Naive thymus-derived CD4-positive, alpha-beta T cell (primary cell): ENCODE results near the gene SMARCC1. TPM values are rescaled to one million over a fixed set of nuclear protein-coding genes. Genes with fewer than 3 reads are reported as not detected.
A peak's percentile ranks its signal among the peaks of the same experiment; 100 is the strongest.

Experiments
- ATAC-seq: fragments of 150-1000 bp; cut with Tn5 transposase; 2 replicates; pipeline ENCODE4 v1.10.0; 2021; ENCODE audit warnings: mild to moderate bottlenecking, moderate library complexity
- CTCF ChIA-PET: fragments of 350-600 bp; sonication (Branson Sonifier 250); formaldehyde crosslinking; loops from one replicate; lab custom pipeline; 2021; ENCODE audit warnings: antibody characterized with exemption; lab: Charles Lee
- POLR2A ChIA-PET: fragments of 350-600 bp; sonication (Branson Sonifier 250); formaldehyde crosslinking; loops from one replicate; lab custom pipeline; 2021; ENCODE audit warnings: antibody characterized with exemption, inconsistent platforms; lab: Charles Lee
- DNase-seq, 9 donors: peaks; one replicate each; pipeline versions ENCODE4 v3.0.0 to v3.0.0-alpha.2; 2020 to 2022; ENCODE audit warnings: mixed read lengths in 1 of 9
- H3K27ac ChIP-seq: one replicate; pipeline ENCODE4 v1.7.0; 2013; ENCODE audit warnings: mild to moderate bottlenecking, low read depth, low read length, moderate library complexity
- H3K27me3 ChIP-seq, 2 donors: one replicate each; pipeline ENCODE4 v1.7.0; 2013; ENCODE audit warnings: low read length in 2 of 2, mild to moderate bottlenecking in 2 of 2, moderate library complexity in 2 of 2; ENCODE audit not compliant: control insufficient read depth in 2 of 2, insufficient read depth in 2 of 2
- H3K36me3 ChIP-seq, 3 experiments: 1 replicate in 2 of 3; 2 replicates in 1 of 3; pipeline ENCODE4 v1.7.0; 2013; ENCODE audit warnings: low read length in 3 of 3, mild to moderate bottlenecking in 3 of 3, moderate library complexity in 1 of 3; ENCODE audit not compliant: insufficient read depth in 3 of 3, control insufficient read depth in 2 of 3
- H3K4me1 ChIP-seq, 2 donors: one replicate each; pipeline ENCODE4 v1.7.0; 2013; ENCODE audit warnings: low read length in 2 of 2, mild to moderate bottlenecking in 2 of 2, moderate library complexity in 1 of 2; ENCODE audit not compliant: control insufficient read depth in 2 of 2, insufficient read depth in 2 of 2
- H3K4me3 ChIP-seq: 2 replicates; pipeline ENCODE4 v1.7.0; 2013; ENCODE audit warnings: mild to moderate bottlenecking, low read length
- H3K9me3 ChIP-seq, 3 experiments: 1 replicate in 2 of 3; 2 replicates in 1 of 3; pipeline ENCODE4 v1.7.0; 2013; ENCODE audit warnings: low read length in 3 of 3; ENCODE audit not compliant: control insufficient read depth in 2 of 3
- H3K27ac Mint-ChIP-seq, 9 donors: one replicate each; pipeline ENCODE4 v1.8.0; 2020 to 2022; ENCODE audit warnings: mixed read lengths in 9 of 9, mild to moderate bottlenecking in 8 of 9, moderate library complexity in 5 of 9, inconsistent platforms in 2 of 9
- H3K27me3 Mint-ChIP-seq, 5 donors: one replicate each; pipeline ENCODE4 v1.8.0; 2021 to 2022; ENCODE audit warnings: mixed read lengths in 5 of 5, mild to moderate bottlenecking in 1 of 5
- H3K36me3 Mint-ChIP-seq, 5 donors: one replicate each; pipeline ENCODE4 v1.8.0; 2020 to 2022; ENCODE audit warnings: mixed read lengths in 5 of 5, mild to moderate bottlenecking in 3 of 5, inconsistent platforms in 1 of 5
- H3K4me1 Mint-ChIP-seq, 7 donors: one replicate each; pipeline ENCODE4 v1.8.0; 2020 to 2022; ENCODE audit warnings: mixed read lengths in 7 of 7, mild to moderate bottlenecking in 3 of 7, inconsistent platforms in 1 of 7
- H3K4me3 Mint-ChIP-seq, 10 donors: one replicate each; pipeline ENCODE4 v1.8.0; 2020 to 2022; ENCODE audit warnings: mild to moderate bottlenecking in 10 of 10, mixed read lengths in 10 of 10, moderate library complexity in 6 of 10, inconsistent platforms in 2 of 10
- H3K9me3 Mint-ChIP-seq, 11 donors: one replicate each; pipeline ENCODE4 v1.8.0; 2020 to 2022; ENCODE audit warnings: mixed read lengths in 11 of 11, mild to moderate bottlenecking in 4 of 11, inconsistent platforms in 1 of 11, moderate library complexity in 1 of 11
- intact Hi-C, 2 donors: fragments of 100-400 bp; cut with micrococcal nuclease; formaldehyde crosslinking; loops; one replicate each; pipeline ENCODE4 v1.15.1; 2023
- polyA plus RNA-seq, 2 donors: library from polyadenylated mRNA; unstranded; fragments of 300-500 nt; fragmentation: Illumina TruSeq; gene quantifications; one replicate each; pipeline ENCODE4 v1.2.3, GENCODE V29; 2021
- total RNA-seq, 6 experiments: library from RNA in 5 of 6; stranded (reverse) in 5 of 6; gene quantifications; 1 replicate in 5 of 6; 2 replicates in 1 of 6; pipeline ENCODE4 v1.2.3 and lab custom pipeline; 2021 to 2026

The SMARCC1 gene
- total and polyA plus RNA-seq, 7 experiments from 2014 or later, result 54.0 to 125 (median 98.6) TPM

- Histone ChIP-seq H3K36me3 (peaks cover 8 to 74% (median 20%) of the 10 kb centered on the region in 3 experiments), H3K27me3 (no peaks in the 10 kb centered on the region), H3K4me1 (no peaks in the 10 kb centered on the region), H3K27ac (no peak overlapping the region), H3K4me3 (no peak overlapping the region), H3K9me3 (no peaks in the 10 kb centered on the region)
- Mint-ChIP-seq H3K4me3 (no peak overlapping the region), H3K9me3 (no peaks in the 10 kb centered on the region), H3K36me3 (peaks cover 22 to 72% (median 50%) of the 10 kb centered on the region in 5 donors), H3K27ac (peak overlapping the region in 4 of 9 donors; percentile 51 to 73 (median 58)), H3K27me3 (no peaks in the 10 kb centered on the region), H3K4me1 (peaks cover 0 to 6% (median 3%) of the 10 kb centered on the region in 7 donors)
- no peak for DNase-seq
- intact Hi-C loops, result no loop called here
- no peak for ATAC-seq
- CTCF ChIA-PET, result no interaction called here
- POLR2A ChIA-PET, result no interaction called here
Measured at GRCh38 chr3:47630810-47631209, 150.9 kb downstream of the SMARCC1 start.

- no peaks in the 10 kb centered on the region for H3K9me3 Mint-ChIP-seq
- DNase-seq (no peak), ATAC-seq (no peak)
- H3K27me3 Mint-ChIP-seq, result no peaks in the 10 kb centered on the region
- POLR2A ChIA-PET, result no interaction called here
- H3K27ac Mint-ChIP-seq, result peak overlapping the region in 1 of 9 donors; percentile 54
- H3K36me3 ChIP-seq, result peaks cover 3 to 67% (median 13%) of the 10 kb centered on the region in 3 experiments
- H3K4me1 ChIP-seq, result no peaks in the 10 kb centered on the region
- peaks cover 17 to 65% (median 44%) of the 10 kb centered on the region in 5 donors for H3K36me3 Mint-ChIP-seq
- CTCF ChIA-PET, result no interaction called here
- no peak overlapping the region for H3K4me3 Mint-ChIP-seq
- no peaks in the 10 kb centered on the region for H3K4me1 Mint-ChIP-seq
- intact Hi-C loops, result no loop called here
- H3K27ac ChIP-seq, result no peak overlapping the region
- no peaks in the 10 kb centered on the region for H3K27me3 ChIP-seq
- no peaks in the 10 kb centered on the region for H3K9me3 ChIP-seq
- no peak overlapping the region for H3K4me3 ChIP-seq
Measured at GRCh38 chr3:47629770-47630169, 151.9 kb downstream of the SMARCC1 start.

GRCh38 chr3:47628426-47628825 lies 153.3 kb downstream of the SMARCC1 start:
- Mint-ChIP-seq H3K4me1 (no peaks in the 10 kb centered on the region), H3K27ac (peak overlapping the region in 1 of 9 donors; percentile 25), H3K4me3 (no peak overlapping the region), H3K9me3 (no peaks in the 10 kb centered on the region), H3K36me3 (peaks cover 17 to 54% (median 35%) of the 10 kb centered on the region in 5 donors), H3K27me3 (no peaks in the 10 kb centered on the region)
- no peaks in the 10 kb centered on the region for H3K4me1 ChIP-seq
- ChIA-PET POLR2A (no interaction called here), CTCF (interaction anchor here (0.7 kb wide), 1 partner anchor 91 kb away, joined by 4 read pairs; no protein-coding TSS in a partner anchor)
- no peak overlapping the region for H3K4me3 ChIP-seq
- no peaks in the 10 kb centered on the region for H3K9me3 ChIP-seq
- no peak overlapping the region for H3K27ac ChIP-seq
- no peak for ATAC-seq
- no peaks in the 10 kb centered on the region for H3K27me3 ChIP-seq
- H3K36me3 ChIP-seq, result peaks cover 3 to 63% (median 11%) of the 10 kb centered on the region in 3 experiments
- intact Hi-C loops, result no loop called here
- no peak for DNase-seq

- H3K36me3 ChIP-seq, result peaks cover 17 to 79% (median 18%) of the 10 kb centered on the region in 3 experiments
- peaks cover 12 to 42% (median 24%) of the 10 kb centered on the region in 5 donors for H3K36me3 Mint-ChIP-seq
- H3K9me3 ChIP-seq, result no peaks in the 10 kb centered on the region
- H3K4me1 ChIP-seq, result no peaks in the 10 kb centered on the region
- H3K9me3 Mint-ChIP-seq, result no peaks in the 10 kb centered on the region
- H3K27me3 Mint-ChIP-seq, result no peaks in the 10 kb centered on the region
- DNase-seq, result no peak
- no peak overlapping the region for H3K27ac ChIP-seq
- H3K4me1 Mint-ChIP-seq, result peaks cover 0 to 12% (median 0%) of the 10 kb centered on the region in 7 donors
- H3K27ac Mint-ChIP-seq, result peak overlapping the region in 4 of 9 donors; percentile 2 to 51 (median 33)
- intact Hi-C loops, result no loop called here
- ATAC-seq, result no peak
- H3K27me3 ChIP-seq, result no peaks in the 10 kb centered on the region
- H3K4me3 Mint-ChIP-seq, result no peak overlapping the region
- no peak overlapping the region for H3K4me3 ChIP-seq
- ChIA-PET POLR2A (interaction anchor here (0.6 kb wide), 1 partner anchor 1016 kb away, joined by 3 read pairs; no protein-coding TSS in a partner anchor), CTCF (interaction anchor here (0.6 kb wide), 1 partner anchor 1849 kb away, joined by 3 read pairs; no protein-coding TSS in a partner anchor)
Measured at GRCh38 chr3:47622671-47623461, 158.8 kb downstream of the SMARCC1 start.

GRCh38 chr3:47617086-47618010 lies 164.3 kb downstream of the SMARCC1 start:
- H3K4me1 ChIP-seq, result no peaks in the 10 kb centered on the region
- DNase-seq (no peak), ATAC-seq (no peak)
- H3K27me3 ChIP-seq, result no peaks in the 10 kb centered on the region
- H3K27ac Mint-ChIP-seq, result no peak overlapping the region
- ChIA-PET POLR2A (no interaction called here), CTCF (interaction anchor here (0.7 to 1.1 kb wide), 2 partner anchors 91 to 95 kb away, joined by 4 read pairs; no protein-coding TSS in a partner anchor)
- no peak overlapping the region for H3K4me3 ChIP-seq
- H3K4me3 Mint-ChIP-seq, result no peak overlapping the region
- no peak overlapping the region for H3K27ac ChIP-seq
- H3K9me3 Mint-ChIP-seq, result no peaks in the 10 kb centered on the region
- intact Hi-C loops, result no loop called here
- H3K27me3 Mint-ChIP-seq, result no peaks in the 10 kb centered on the region
- peaks cover 18 to 74% (median 22%) of the 10 kb centered on the region in 3 experiments for H3K36me3 ChIP-seq
- peaks cover 0 to 12% (median 0%) of the 10 kb centered on the region in 7 donors for H3K4me1 Mint-ChIP-seq
- no peaks in the 10 kb centered on the region for H3K9me3 ChIP-seq
- H3K36me3 Mint-ChIP-seq, result peaks cover 14 to 41% (median 30%) of the 10 kb centered on the region in 5 donors

GRCh38 chr3:47614788-47615187 lies 166.9 kb downstream of the SMARCC1 start:
- POLR2A ChIA-PET, result no interaction called here
- Mint-ChIP-seq H3K36me3 (peaks cover 19 to 50% (median 39%) of the 10 kb centered on the region in 5 donors), H3K4me3 (no peak overlapping the region), H3K4me1 (peaks cover 0 to 17% (median 0%) of the 10 kb centered on the region in 7 donors), H3K27ac (no peak overlapping the region), H3K27me3 (no peaks in the 10 kb centered on the region), H3K9me3 (peaks cover 0 to 2% (median 0%) of the 10 kb centered on the region in 11 donors)
- H3K27me3 ChIP-seq, result no peaks in the 10 kb centered on the region
- peaks cover 11 to 68% (median 20%) of the 10 kb centered on the region in 3 experiments for H3K36me3 ChIP-seq
- no peak overlapping the region for H3K4me3 ChIP-seq
- CTCF ChIA-PET, result interaction anchor here (1.1 kb wide), 1 partner anchor 223 kb away, joined by 4 read pairs; no protein-coding TSS in a partner anchor
- DNase-seq (no peak), ATAC-seq (no peak)
- H3K4me1 ChIP-seq, result no peaks in the 10 kb centered on the region
- H3K27ac ChIP-seq, result no peak overlapping the region
- H3K9me3 ChIP-seq, result no peaks in the 10 kb centered on the region
- intact Hi-C loops, result no loop called here
